HepG2 (cell line): Measurements from ENCODE around the gene IL6R. TPM values are rescaled to one million over a fixed set of nuclear protein-coding genes. Genes with fewer than 3 reads are reported as not detected.

ENCODE experiments used
- ASH2L ChIP-seq: fragments of 300-600, 200-600 bp; sonication (generic); IDR thresholded peaks from 2 replicates; pipeline ENCODE4 v1.7.0; 2017; ENCODE audit warnings: low read depth, mild to moderate bottlenecking, moderate library complexity, mixed read lengths, low read length; ENCODE audit not compliant: insufficient read length
- DNMT1 ChIP-seq: sonication (generic); formaldehyde crosslinking; IDR thresholded peaks from 2 replicates; pipeline ENCODE4 v1.5.1; 2020; ENCODE audit warnings: mild to moderate bottlenecking, missing genetic modification reagents
- GFI1 ChIP-seq: sonication (generic); formaldehyde crosslinking; IDR thresholded peaks from 2 replicates; pipeline ENCODE4 v1.5.0; 2020; ENCODE audit warnings: missing genetic modification reagents, mild to moderate bottlenecking, borderline replicate concordance
- MAZ ChIP-seq, 2 experiments: sonication (generic) in 1 of 2; formaldehyde crosslinking in 1 of 2; IDR thresholded peaks; 2 replicates each; pipeline versions ENCODE4 v1.5.0 to v1.6.1; 2012 to 2020; ENCODE audit warnings: low read depth in 2 of 2, mild to moderate bottlenecking in 2 of 2, borderline replicate concordance in 1 of 2, improper control_type of control experiment in 1 of 2, low read length in 1 of 2, missing genetic modification reagents in 1 of 2, moderate library complexity in 1 of 2
- RFXAP ChIP-seq: sonication (generic); formaldehyde crosslinking; IDR thresholded peaks from 2 replicates; pipeline ENCODE4 v1.4.0; 2020; ENCODE audit warnings: missing genetic modification reagents, borderline replicate concordance
- TBX2 ChIP-seq: sonication (generic); formaldehyde crosslinking; IDR thresholded peaks from 2 replicates; pipeline ENCODE4 v1.5.0; 2020; ENCODE audit warnings: missing genetic modification reagents, mild to moderate bottlenecking, borderline replicate concordance
- TCF7L2 ChIP-seq: IDR thresholded peaks from 2 replicates; pipeline ENCODE4 v1.6.1; 2011; ENCODE audit warnings: mild to moderate bottlenecking, low read depth, low read length, moderate library complexity
- ZBTB38 ChIP-seq: sonication (generic); formaldehyde crosslinking; IDR thresholded peaks from 2 replicates; pipeline ENCODE4 v1.5.1; 2020; ENCODE audit warnings: mild to moderate bottlenecking, missing genetic modification reagents
- ZFP36L2 ChIP-seq: sonication (generic); formaldehyde crosslinking; IDR thresholded peaks from 2 replicates; pipeline ENCODE4 v1.4.0; 2020; ENCODE audit warnings: missing genetic modification reagents
- ZFP41 ChIP-seq: sonication (generic); formaldehyde crosslinking; IDR thresholded peaks from 2 replicates; pipeline ENCODE4 v1.4.0; 2020; ENCODE audit warnings: mild to moderate bottlenecking, missing genetic modification reagents, borderline replicate concordance
- ZNF121 ChIP-seq: sonication (generic); formaldehyde crosslinking; IDR thresholded peaks from 2 replicates; pipeline ENCODE4 v1.5.0; 2020; ENCODE audit warnings: mild to moderate bottlenecking, missing genetic modification reagents
- ZNF136 ChIP-seq: sonication (generic); formaldehyde crosslinking; IDR thresholded peaks from 2 replicates; pipeline ENCODE4 v1.8.1; 2022; ENCODE audit warnings: low read depth, mild to moderate bottlenecking, moderate library complexity, missing genetic modification reagents
- ZNF274 ChIP-seq: sonication (generic); formaldehyde crosslinking; IDR thresholded peaks from 2 replicates; pipeline ENCODE4 v1.5.1; 2020; ENCODE audit warnings: mild to moderate bottlenecking, missing genetic modification reagents
- ZNF317 ChIP-seq: sonication (generic); formaldehyde crosslinking; IDR thresholded peaks from 2 replicates; pipeline ENCODE4 v1.5.0; 2020; ENCODE audit warnings: mild to moderate bottlenecking, missing genetic modification reagents
- ZNF761 ChIP-seq: sonication (generic); formaldehyde crosslinking; conservative IDR thresholded peaks from 2 replicates; pipeline ENCODE4 v1.4.0; 2020; ENCODE audit warnings: mild to moderate bottlenecking, missing genetic modification reagents
- ZNF879 ChIP-seq: sonication (generic); formaldehyde crosslinking; IDR thresholded peaks from 2 replicates; pipeline ENCODE4 v1.8.1; 2023; ENCODE audit warnings: missing genetic modification reagents
- polyA plus RNA-seq, 8 experiments: library from polyadenylated mRNA; depleted of rRNA in 3 of 8; stranded (reverse) in 7 of 8; unstranded in 1 of 8; fragments of >200 nt; fragmentation: Illumina TruSeq in 4 of 8; extraction: Trizol in 4 of 8; gene quantifications; 2 replicates each; pipeline versions ENCODE4 v1.2.1 to v1.2.3, GENCODE V29; 2011 to 2016; ENCODE audit warnings: low read depth in 4 of 8, missing spikeins in 1 of 8, mixed read lengths in 1 of 8; ENCODE audit not compliant: insufficient read depth in 1 of 8
- total RNA-seq, 5 experiments: library from RNA; depleted of rRNA; stranded (reverse); fragments of >200 nt; fragmentation: Illumina TruSeq; extraction: Trizol; gene quantifications; 2 replicates each; pipeline ENCODE4 v1.2.3, GENCODE V29; 2016; ENCODE audit warnings: low read depth in 1 of 5
- TF ChIP-seq, protein P1 (sequence below): sonication (generic); formaldehyde crosslinking; IDR thresholded peaks from 2 replicates; pipeline ENCODE4 v1.8.0; 2022; ENCODE audit warnings: missing genetic modification reagents, mild to moderate bottlenecking, inconsistent platforms, borderline replicate concordance
- TF ChIP-seq, protein P2 (sequence below): sonication (generic); formaldehyde crosslinking; IDR thresholded peaks from 2 replicates; pipeline ENCODE4 v1.5.0; 2020; ENCODE audit warnings: missing genetic modification reagents
- TF ChIP-seq, protein P3 (sequence below): IDR thresholded peaks from 2 replicates; pipeline ENCODE4 v1.6.1; 2018; ENCODE audit warnings: missing genetic modification reagents
- TF ChIP-seq, protein P4 (sequence below): sonication (generic); formaldehyde crosslinking; IDR thresholded peaks from 2 replicates; pipeline ENCODE4 v1.4.0; 2020; ENCODE audit warnings: missing genetic modification reagents
- TF ChIP-seq, protein P5 (sequence below): sonication (generic); formaldehyde crosslinking; IDR thresholded peaks from 2 replicates; pipeline ENCODE4 v1.4.0; 2020; ENCODE audit warnings: missing genetic modification reagents; ENCODE audit errors: not compliant biosample characterization

Gene IL6R
- total and polyA plus RNA-seq, 2 of the 13 experiments (the other 11 are each of a cell fraction or from before 2014, with no cell fraction given), result 5.0 to 24.5 TPM

DNA sequence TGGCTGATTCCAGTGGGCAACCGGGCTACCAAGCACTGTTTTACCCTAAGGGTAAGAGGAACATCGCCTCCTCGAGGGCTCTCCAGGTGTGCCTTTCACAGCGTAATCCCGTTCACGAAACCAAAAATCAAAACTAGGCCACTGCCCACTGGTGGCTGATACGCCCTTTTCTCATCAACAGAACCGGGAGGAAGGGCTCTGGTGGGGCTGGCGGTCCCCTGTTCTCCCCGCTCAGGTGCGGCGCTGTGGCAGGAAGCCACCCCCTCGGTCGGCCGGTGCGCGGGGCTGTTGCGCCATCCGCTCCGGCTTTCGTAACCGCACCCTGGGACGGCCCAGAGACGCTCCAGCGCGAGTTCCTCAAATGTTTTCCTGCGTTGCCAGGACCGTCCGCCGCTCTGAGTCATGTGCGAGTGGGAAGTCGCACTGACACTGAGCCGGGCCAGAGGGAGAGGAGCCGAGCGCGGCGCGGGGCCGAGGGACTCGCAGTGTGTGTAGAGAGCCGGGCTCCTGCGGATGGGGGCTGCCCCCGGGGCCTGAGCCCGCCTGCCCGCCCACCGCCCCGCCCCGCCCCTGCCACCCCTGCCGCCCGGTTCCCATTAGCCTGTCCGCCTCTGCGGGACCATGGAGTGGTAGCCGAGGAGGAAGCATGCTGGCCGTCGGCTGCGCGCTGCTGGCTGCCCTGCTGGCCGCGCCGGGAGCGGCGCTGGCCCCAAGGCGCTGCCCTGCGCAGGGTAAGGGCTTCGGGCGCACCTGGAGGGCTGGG, at the start of gene IL6R (continued):
- no peak for TF ChIP-seq ASH2L
- no peak for TF ChIP-seq ZNF274 (CRISPR knock-in tag)
- TF ChIP-seq RFXAP, result no peak
- 0 out of 2 replicates have a peak, but pooled peaks have one; percentile 58 for TF ChIP-seq ZNF761
- TF ChIP-seq, protein P1, sequence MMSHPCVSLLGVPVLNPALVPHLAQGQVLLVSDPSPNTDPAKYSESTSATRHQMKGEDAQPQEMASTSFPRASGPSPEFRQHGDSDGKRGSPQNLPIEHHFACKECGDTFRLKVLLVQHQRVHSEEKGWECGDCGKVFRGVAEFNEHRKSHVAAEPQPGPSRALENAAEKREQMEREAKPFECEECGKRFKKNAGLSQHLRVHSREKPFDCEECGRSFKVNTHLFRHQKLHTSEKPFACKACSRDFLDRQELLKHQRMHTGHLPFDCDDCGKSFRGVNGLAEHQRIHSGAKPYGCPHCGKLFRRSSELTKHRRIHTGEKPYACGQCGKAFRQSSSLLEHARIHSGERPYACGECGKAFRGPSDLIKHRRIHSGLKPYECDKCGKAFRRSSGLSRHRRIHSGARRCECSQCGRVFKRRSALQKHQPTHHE, result no peak
- TF ChIP-seq GFI1 (CRISPR knock-in tag), result no peak
- TF ChIP-seq, protein P2, sequence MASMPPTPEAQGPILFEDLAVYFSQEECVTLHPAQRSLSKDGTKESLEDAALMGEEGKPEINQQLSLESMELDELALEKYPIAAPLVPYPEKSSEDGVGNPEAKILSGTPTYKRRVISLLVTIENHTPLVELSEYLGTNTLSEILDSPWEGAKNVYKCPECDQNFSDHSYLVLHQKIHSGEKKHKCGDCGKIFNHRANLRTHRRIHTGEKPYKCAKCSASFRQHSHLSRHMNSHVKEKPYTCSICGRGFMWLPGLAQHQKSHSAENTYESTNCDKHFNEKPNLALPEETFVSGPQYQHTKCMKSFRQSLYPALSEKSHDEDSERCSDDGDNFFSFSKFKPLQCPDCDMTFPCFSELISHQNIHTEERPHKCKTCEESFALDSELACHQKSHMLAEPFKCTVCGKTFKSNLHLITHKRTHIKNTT (CRISPR knock-in tag), result no peak
- TF ChIP-seq, protein P3, sequence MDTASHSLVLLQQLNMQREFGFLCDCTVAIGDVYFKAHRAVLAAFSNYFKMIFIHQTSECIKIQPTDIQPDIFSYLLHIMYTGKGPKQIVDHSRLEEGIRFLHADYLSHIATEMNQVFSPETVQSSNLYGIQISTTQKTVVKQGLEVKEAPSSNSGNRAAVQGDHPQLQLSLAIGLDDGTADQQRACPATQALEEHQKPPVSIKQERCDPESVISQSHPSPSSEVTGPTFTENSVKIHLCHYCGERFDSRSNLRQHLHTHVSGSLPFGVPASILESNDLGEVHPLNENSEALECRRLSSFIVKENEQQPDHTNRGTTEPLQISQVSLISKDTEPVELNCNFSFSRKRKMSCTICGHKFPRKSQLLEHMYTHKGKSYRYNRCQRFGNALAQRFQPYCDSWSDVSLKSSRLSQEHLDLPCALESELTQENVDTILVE (CRISPR knock-in tag), result peak; percentile 83; the same call in 1 of the 2 replicates
- TF ChIP-seq ZNF879, result no peak
- TF ChIP-seq ZNF136 (CRISPR knock-in tag), result no peak
- no peak for TF ChIP-seq MAZ (IDR thresholded peaks at IDR 0.05; ENCODE audit: borderline replicate concordance, low read depth, low read length)
- TF ChIP-seq MAZ (CRISPR knock-in tag; IDR thresholded peaks at IDR 0.05; ENCODE audit: low read depth), result 0 out of 2 replicates have a peak, but pooled peaks have one; percentile 21
- TF ChIP-seq, protein P4, sequence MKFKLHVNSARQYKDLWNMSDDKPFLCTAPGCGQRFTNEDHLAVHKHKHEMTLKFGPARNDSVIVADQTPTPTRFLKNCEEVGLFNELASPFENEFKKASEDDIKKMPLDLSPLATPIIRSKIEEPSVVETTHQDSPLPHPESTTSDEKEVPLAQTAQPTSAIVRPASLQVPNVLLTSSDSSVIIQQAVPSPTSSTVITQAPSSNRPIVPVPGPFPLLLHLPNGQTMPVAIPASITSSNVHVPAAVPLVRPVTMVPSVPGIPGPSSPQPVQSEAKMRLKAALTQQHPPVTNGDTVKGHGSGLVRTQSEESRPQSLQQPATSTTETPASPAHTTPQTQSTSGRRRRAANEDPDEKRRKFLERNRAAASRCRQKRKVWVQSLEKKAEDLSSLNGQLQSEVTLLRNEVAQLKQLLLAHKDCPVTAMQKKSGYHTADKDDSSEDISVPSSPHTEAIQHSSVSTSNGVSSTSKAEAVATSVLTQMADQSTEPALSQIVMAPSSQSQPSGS (CRISPR knock-in tag), result peak; percentile 66; the same call in 1 of the 2 replicates
- TF ChIP-seq TBX2 (CRISPR knock-in tag), result peak; percentile 22; the same call in 1 of the 2 replicates
- TF ChIP-seq DNMT1 (CRISPR knock-in tag), result no peak
- no peak for TF ChIP-seq ZFP41 (CRISPR knock-in tag)
- TF ChIP-seq ZNF317 (CRISPR knock-in tag), result 0 out of 2 replicates have a peak, but pooled peaks have one; percentile 58
- 0 out of 2 replicates have a peak, but pooled peaks have one; percentile 9 for TF ChIP-seq ZBTB38 (CRISPR knock-in tag)
- no peak for TF ChIP-seq ZNF121 (CRISPR knock-in tag)
- TF ChIP-seq, protein P5, sequence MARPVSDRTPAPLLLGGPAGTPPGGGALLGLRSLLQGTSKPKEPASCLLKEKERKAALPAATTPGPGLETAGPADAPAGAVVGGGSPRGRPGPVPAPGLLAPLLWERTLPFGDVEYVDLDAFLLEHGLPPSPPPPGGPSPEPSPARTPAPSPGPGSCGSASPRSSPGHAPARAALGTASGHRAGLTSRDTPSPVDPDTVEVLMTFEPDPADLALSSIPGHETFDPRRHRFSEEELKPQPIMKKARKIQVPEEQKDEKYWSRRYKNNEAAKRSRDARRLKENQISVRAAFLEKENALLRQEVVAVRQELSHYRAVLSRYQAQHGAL, result no peak
- no peak for TF ChIP-seq TCF7L2
- TF ChIP-seq ZFP36L2, result no peak
